SU-DHL-6 (cell line): Measurements from ENCODE around the gene KDM6A.

Experiments used
- EZH2phosphoT487 ChIP-seq: fragments of 200-600 bp; sonication (generic), shearing (Covaris generic); conservative IDR thresholded peaks from 2 replicates; pipeline ENCODE4 v1.6.1; 2018; ENCODE audit warnings: mild to moderate bottlenecking, antibody characterized with exemption, low read length, moderate library complexity, mixed read lengths
- TF ChIP-seq, protein P1 (sequence below): fragments of 200-600 bp; sonication (generic); IDR thresholded peaks from one replicate; pipeline ENCODE4 v1.5.1; 2017; ENCODE audit warnings: antibody characterized with exemption, mild to moderate bottlenecking, low read length, moderate library complexity; ENCODE audit not compliant: insufficient read depth, poor library complexity, severe bottlenecking

GRCh38 chrX:44972132-44972531, 99.1 kb downstream of the KDM6A start:
- TF ChIP-seq, protein P1, sequence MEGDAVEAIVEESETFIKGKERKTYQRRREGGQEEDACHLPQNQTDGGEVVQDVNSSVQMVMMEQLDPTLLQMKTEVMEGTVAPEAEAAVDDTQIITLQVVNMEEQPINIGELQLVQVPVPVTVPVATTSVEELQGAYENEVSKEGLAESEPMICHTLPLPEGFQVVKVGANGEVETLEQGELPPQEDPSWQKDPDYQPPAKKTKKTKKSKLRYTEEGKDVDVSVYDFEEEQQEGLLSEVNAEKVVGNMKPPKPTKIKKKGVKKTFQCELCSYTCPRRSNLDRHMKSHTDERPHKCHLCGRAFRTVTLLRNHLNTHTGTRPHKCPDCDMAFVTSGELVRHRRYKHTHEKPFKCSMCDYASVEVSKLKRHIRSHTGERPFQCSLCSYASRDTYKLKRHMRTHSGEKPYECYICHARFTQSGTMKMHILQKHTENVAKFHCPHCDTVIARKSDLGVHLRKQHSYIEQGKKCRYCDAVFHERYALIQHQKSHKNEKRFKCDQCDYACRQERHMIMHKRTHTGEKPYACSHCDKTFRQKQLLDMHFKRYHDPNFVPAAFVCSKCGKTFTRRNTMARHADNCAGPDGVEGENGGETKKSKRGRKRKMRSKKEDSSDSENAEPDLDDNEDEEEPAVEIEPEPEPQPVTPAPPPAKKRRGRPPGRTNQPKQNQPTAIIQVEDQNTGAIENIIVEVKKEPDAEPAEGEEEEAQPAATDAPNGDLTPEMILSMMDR = no peak
- TF ChIP-seq EZH2phosphoT487 = no peak
